ENCODE results near the gene TEF. TPM values are rescaled to one million over a fixed set of nuclear protein-coding genes. Genes with fewer than 3 reads are reported as not detected.

TEF gene
- total RNA-seq, 1 donor from 2014 or later, result 29.7 TPM

DNA sequence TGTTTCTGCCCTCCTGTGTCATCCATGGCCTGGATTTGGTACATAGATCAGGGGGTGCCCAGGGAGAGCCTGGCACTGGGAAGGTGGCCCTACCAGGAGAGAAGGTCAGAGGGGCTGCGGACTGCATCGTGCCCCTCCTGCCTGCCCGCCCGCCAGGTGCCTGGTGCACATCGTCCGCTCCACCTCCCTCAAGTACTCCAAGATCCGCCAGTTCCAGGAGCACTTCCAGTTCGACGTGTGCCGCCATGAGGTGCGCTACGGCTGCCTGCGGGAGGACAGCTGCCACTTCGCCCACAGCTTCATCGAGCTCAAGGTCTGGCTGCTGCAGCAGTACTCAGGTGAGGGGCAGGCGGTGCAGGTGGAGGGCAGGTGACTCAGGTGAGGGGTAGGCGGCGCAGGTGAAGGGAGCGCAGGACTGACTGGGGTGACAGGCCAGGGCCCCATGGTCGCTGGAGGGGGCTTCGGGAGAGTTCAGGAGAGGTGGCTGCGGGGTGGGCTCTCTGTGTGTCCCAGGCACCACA lies 32.7 kb upstream of the TEF start:
- TF ChIP-seq, protein P1, sequence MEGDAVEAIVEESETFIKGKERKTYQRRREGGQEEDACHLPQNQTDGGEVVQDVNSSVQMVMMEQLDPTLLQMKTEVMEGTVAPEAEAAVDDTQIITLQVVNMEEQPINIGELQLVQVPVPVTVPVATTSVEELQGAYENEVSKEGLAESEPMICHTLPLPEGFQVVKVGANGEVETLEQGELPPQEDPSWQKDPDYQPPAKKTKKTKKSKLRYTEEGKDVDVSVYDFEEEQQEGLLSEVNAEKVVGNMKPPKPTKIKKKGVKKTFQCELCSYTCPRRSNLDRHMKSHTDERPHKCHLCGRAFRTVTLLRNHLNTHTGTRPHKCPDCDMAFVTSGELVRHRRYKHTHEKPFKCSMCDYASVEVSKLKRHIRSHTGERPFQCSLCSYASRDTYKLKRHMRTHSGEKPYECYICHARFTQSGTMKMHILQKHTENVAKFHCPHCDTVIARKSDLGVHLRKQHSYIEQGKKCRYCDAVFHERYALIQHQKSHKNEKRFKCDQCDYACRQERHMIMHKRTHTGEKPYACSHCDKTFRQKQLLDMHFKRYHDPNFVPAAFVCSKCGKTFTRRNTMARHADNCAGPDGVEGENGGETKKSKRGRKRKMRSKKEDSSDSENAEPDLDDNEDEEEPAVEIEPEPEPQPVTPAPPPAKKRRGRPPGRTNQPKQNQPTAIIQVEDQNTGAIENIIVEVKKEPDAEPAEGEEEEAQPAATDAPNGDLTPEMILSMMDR (IDR thresholded peaks at IDR 0.05), result no peak
- no peaks in the 10 kb centered on the region for H3K4me1 ChIP-seq
- H3K4me3 ChIP-seq, result no peak overlapping the region
- no peak for ATAC-seq
- peaks cover 100% of the 10 kb centered on the region for H3K36me3 ChIP-seq
- H3K27ac ChIP-seq, result no peak overlapping the region
- no peaks in the 10 kb centered on the region for H3K27me3 ChIP-seq (ENCODE audit: low read depth)
- intact Hi-C loops (cut with DNase I), result no loop called here
- no peaks in the 10 kb centered on the region for H3K9me3 ChIP-seq
- no peak for DNase-seq

DNA sequence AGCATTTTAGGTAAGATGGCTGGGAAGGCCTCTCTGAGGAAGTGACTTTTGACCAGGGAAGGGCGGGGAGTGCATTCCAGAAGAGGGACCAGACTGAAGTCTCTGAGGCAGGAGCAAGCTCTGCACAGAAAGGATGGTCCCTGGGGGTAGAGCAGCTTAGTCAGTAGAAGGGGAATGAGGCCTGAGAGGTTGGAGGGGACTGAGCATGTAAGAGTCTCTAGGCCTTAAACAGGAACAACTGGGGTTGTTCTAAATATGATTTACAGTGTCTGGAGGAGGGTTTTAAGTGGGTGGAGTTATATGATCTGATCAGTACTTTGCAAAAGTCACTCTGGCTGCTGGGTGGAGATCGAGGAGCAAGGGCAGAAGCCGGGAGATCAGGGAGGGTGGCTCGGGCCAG lies 31.7 kb upstream of the TEF start:
- intact Hi-C loops (cut with DNase I), result no loop called here
- no peak for ATAC-seq
- H3K27ac ChIP-seq, result no peak overlapping the region
- no peaks in the 10 kb centered on the region for H3K4me1 ChIP-seq
- DNase-seq, result no peak
- no peaks in the 10 kb centered on the region for H3K9me3 ChIP-seq
- H3K27me3 ChIP-seq (ENCODE audit: low read depth), result no peaks in the 10 kb centered on the region
- TF ChIP-seq, protein P1 (IDR thresholded peaks at IDR 0.05), result no peak
- no peak overlapping the region for H3K4me3 ChIP-seq
- peaks cover 100% of the 10 kb centered on the region for H3K36me3 ChIP-seq

GRCh38 chr22:41351011-41351410 lies 30.7 kb upstream of the TEF start:
- Histone ChIP-seq H3K27ac (no peak overlapping the region), H3K9me3 (no peaks in the 10 kb centered on the region)
- ATAC-seq, result no peak

DNA sequence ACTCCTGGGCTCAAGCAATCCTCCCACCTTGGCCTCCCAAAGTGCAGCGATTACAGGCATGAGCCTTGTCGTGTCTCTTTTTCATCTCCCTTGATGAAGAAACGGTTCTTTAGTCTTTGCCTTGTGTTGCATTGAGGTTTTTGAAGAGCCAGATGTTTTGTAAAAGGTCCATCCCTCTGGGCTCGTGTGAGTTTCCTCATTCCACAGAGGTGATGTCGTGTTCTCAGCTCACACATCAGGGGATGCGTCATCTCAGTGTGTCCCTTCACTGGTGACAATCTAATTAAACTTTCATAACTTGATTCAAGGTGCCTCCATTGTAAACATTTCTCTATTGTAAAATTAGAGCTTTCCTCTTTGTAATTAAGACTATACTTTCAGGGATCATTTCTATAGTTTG lies 29.7 kb upstream of the TEF start:
- no peaks in the 10 kb centered on the region for H3K9me3 ChIP-seq
- ATAC-seq (no peak), DNase-seq (no peak)
- peaks cover 100% of the 10 kb centered on the region for H3K36me3 ChIP-seq
- intact Hi-C loops (cut with DNase I), result no loop called here
- H3K4me1 ChIP-seq, result no peaks in the 10 kb centered on the region
- H3K4me3 ChIP-seq, result no peak overlapping the region
- no peak overlapping the region for H3K27ac ChIP-seq
- TF ChIP-seq, protein P1 (IDR thresholded peaks at IDR 0.05), result no peak
- H3K27me3 ChIP-seq (ENCODE audit: low read depth), result no peaks in the 10 kb centered on the region

More at GRCh38 chr22:41351011-41351410, 30.7 kb upstream of the TEF start:
- no peaks in the 10 kb centered on the region for H3K4me1 ChIP-seq
- intact Hi-C loops (cut with DNase I), result no loop called here
- TF ChIP-seq, protein P1 (IDR thresholded peaks at IDR 0.05), result no peak
- no peak overlapping the region for H3K4me3 ChIP-seq
- peaks cover 100% of the 10 kb centered on the region for H3K36me3 ChIP-seq
- no peak for DNase-seq
- H3K27me3 ChIP-seq (ENCODE audit: low read depth), result no peaks in the 10 kb centered on the region

DNA sequence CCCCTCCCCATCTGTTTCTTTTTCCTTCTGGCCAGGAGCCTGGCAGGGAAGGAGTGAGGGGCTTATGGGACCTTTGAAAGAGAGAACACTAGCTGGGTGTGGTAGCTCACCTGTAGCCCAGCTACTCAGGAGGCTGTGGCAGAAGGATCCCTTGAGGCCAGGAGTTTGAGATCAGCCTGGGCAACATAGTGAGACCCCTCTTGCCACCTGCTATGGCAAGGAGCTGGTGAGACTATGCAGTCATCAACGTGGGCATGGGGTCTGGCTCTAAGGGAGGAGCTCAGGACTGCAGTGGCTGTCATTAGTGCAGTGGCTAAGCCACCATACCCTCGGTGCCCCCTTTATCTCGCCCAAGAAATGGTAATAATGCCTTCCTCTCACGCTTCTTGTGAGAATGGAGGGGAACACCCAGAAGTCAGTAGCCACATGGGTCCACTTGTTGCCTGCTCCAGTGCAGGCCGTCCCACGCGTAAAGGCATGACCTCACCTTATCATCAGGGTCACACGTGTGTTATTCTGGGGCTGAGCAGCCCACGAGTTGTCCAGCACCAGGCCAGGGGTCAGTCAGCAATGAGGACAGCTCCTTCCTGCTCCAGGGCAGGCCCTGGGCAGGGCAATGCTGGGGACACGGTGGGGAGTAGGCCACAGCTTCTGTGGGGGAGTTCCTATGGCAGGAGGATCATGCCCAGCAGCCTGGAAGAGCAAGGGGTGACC lies 27.7 kb upstream of the TEF start:
- peaks cover 100% of the 10 kb centered on the region for H3K36me3 ChIP-seq
- no peak for DNase-seq
- TF ChIP-seq, protein P1 (IDR thresholded peaks at IDR 0.05), result no peak
- no peaks in the 10 kb centered on the region for H3K27me3 ChIP-seq (ENCODE audit: low read depth)
- H3K4me3 ChIP-seq, result no peak overlapping the region
- no peak for ATAC-seq
- intact Hi-C loops (cut with DNase I), result no loop called here
- no peaks in the 10 kb centered on the region for H3K4me1 ChIP-seq
- no peak overlapping the region for H3K27ac ChIP-seq
- H3K9me3 ChIP-seq, result no peaks in the 10 kb centered on the region
